GM19240 (cell line): ENCODE measurements around the gene PLA2G2E.
"Not testable (repeated sequence)": the region's sequence is repeated elsewhere in the genome, so short reads cannot be mapped to it uniquely, and the experiment has no call there.

Source experiments
- DNase-seq: peaks from one replicate; pipeline ENCODE4 v3.0.0; 2011; ENCODE audit warnings: low spot score; ENCODE audit not compliant: insufficient read length

Gene PLA2G2E

GRCh38 chr1:19884312-19884711 lies 39.1 kb downstream of the PLA2G2E start:
- DNase-seq: no peak

- DNase-seq: peak; percentile 93
These were observed 41.0 kb downstream of the PLA2G2E start, which contains the start of gene OTUD3 for GRCh38 chr1:19882111-19883071. Gene OTUD3 (plus strand): TSS chr1:19882395. CDS start chr1:19882514, 119 bp downstream.

- DNase-seq: not testable (repeated sequence)
These were observed 42.6 kb downstream of the PLA2G2E start for GRCh38 chr1:19880841-19881240.

- DNase-seq: no peak
These were observed 43.8 kb downstream of the PLA2G2E start for GRCh38 chr1:19879661-19880060.

- DNase-seq: no peak
These were observed 44.2 kb downstream of the PLA2G2E start for GRCh38 chr1:19879227-19879626.

GRCh38 chr1:19878637-19878985 lies 44.8 kb downstream of the PLA2G2E start:
- no peak for DNase-seq

GRCh38 chr1:19877821-19878636 lies 45.4 kb downstream of the PLA2G2E start:
- no peak for DNase-seq

GRCh38 chr1:19877181-19877750 lies 46.2 kb downstream of the PLA2G2E start:
- no peak for DNase-seq

- DNase-seq: no peak
These were observed 51.2 kb downstream of the PLA2G2E start for GRCh38 chr1:19872190-19872589.
